Epithelial cell of proximal tubule (primary cell): ENCODE data around the gene HEMK1. TPM values are rescaled to one million over a fixed set of nuclear protein-coding genes. Genes with fewer than 3 reads are reported as not detected.
A peak's percentile ranks its signal among the peaks of the same experiment; 100 is the strongest.

ENCODE experiments used
- DNase-seq: peaks from one replicate; pipeline ENCODE4 v3.0.0-alpha.2; 2011; ENCODE audit warnings: low read depth
- H3K4me3 ChIP-seq: 2 replicates; pipeline ENCODE4 v1.5.1; 2011; ENCODE audit warnings: low read depth, mild to moderate bottlenecking, low read length
- CTCF ChIP-seq: conservative IDR thresholded peaks from 2 replicates; pipeline ENCODE4 v1.5.1; 2012; ENCODE audit warnings: low read depth, mild to moderate bottlenecking, low read length
- total RNA-seq: library from RNA; depleted of rRNA; stranded (reverse); fragments of >200 nt; gene quantifications from 2 replicates; pipeline ENCODE4 v1.2.3, GENCODE V29; 2015

Gene HEMK1
- total RNA-seq, 1 donor from 2014 or later = 13.7 TPM

GRCh38 chr3:50557106-50557505, 12.2 kb upstream of the HEMK1 start:
- no peak overlapping the region for H3K4me3 ChIP-seq
- no peak for DNase-seq

GRCh38 chr3:50557915-50558314, 11.4 kb upstream of the HEMK1 start:
- DNase-seq = no peak
- TF ChIP-seq CTCF = no peak
- no peak overlapping the region for H3K4me3 ChIP-seq

More at GRCh38 chr3:50557106-50557505, 12.2 kb upstream of the HEMK1 start:
- TF ChIP-seq CTCF = no peak

GRCh38 chr3:50559702-50560101, 9.6 kb upstream of the HEMK1 start:
- H3K4me3 ChIP-seq = no peak overlapping the region
- no peak for DNase-seq
- TF ChIP-seq CTCF = no peak

GRCh38 chr3:50562861-50563260, 6.5 kb upstream of the HEMK1 start:
- TF ChIP-seq CTCF = no peak
- H3K4me3 ChIP-seq = no peak overlapping the region
- DNase-seq = no peak

GRCh38 chr3:50563867-50564266, 5.5 kb upstream of the HEMK1 start:
- no peak overlapping the region for H3K4me3 ChIP-seq
- DNase-seq = no peak
- no peak for TF ChIP-seq CTCF

GRCh38 chr3:50564321-50564720, 5.0 kb upstream of the HEMK1 start:
- TF ChIP-seq CTCF = no peak
- no peak overlapping the region for H3K4me3 ChIP-seq

GRCh38 chr3:50567011-50567385, 2.3 kb upstream of the HEMK1 start:
- peak overlapping the region; percentile 66 for H3K4me3 ChIP-seq
- no peak for TF ChIP-seq CTCF
- no peak for DNase-seq

More at GRCh38 chr3:50564321-50564720, 5.0 kb upstream of the HEMK1 start:
- DNase-seq = no peak
